ENCODE results near the gene SPATA25.

Gene SPATA25

DNA sequence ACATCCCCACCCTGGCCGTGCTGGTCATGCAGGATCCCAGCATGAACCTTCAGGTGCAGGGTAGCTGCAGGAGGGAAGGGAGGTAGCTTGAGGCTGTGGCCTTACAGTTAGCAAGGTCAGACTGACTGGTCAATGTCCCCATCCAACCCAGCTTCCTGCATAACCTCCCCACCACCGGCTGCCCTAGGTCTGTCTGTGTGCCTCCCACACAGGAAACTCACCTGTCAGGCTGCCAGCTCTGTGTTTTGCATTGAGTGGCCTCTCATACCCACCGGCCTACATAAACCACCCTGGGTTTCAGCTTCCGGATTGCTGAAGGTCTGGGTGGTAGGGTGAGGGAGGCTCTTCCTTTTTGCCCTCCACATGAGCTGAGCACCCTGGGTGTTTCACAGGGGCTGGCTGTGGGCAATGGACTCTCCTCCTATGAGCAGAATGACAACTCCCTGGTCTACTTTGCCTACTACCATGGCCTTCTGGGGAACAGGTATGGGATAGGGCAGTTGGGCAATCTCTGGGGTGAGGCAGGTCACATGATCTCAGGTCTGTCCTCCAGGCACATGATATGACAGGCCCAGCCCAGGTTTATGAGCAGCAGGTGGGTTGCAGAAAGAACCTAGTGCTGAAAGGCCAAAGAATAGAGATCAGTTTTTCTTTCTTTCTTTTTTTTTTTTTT is 5.5 kb upstream of the SPATA25 start:
- Histone ChIP-seq H3K27ac (ENCODE audit: insufficient read depth, low read depth, low read length, poor library complexity, severe bottlenecking) (no peak overlapping the region), H3K27me3 (ENCODE audit: control insufficient read depth, insufficient read depth, low read length, poor library complexity, severe bottlenecking) (peaks cover 14% of the 10 kb centered on the region), H3K9me3 (ENCODE audit: control insufficient read depth, low read length) (no peaks in the 10 kb centered on the region), H3K4me3 (ENCODE audit: insufficient read depth, low read depth, low read length) (no peak overlapping the region), H3K36me3 (ENCODE audit: control insufficient read depth, insufficient read depth, low read length) (no peaks in the 10 kb centered on the region), H3K4me1 (ENCODE audit: control insufficient read depth, insufficient read depth, low read length) (peaks cover 20% of the 10 kb centered on the region)
- 95 to 98% methylated on average over 4 of the region's 4 CpGs for WGBS, 2 experiments

DNA sequence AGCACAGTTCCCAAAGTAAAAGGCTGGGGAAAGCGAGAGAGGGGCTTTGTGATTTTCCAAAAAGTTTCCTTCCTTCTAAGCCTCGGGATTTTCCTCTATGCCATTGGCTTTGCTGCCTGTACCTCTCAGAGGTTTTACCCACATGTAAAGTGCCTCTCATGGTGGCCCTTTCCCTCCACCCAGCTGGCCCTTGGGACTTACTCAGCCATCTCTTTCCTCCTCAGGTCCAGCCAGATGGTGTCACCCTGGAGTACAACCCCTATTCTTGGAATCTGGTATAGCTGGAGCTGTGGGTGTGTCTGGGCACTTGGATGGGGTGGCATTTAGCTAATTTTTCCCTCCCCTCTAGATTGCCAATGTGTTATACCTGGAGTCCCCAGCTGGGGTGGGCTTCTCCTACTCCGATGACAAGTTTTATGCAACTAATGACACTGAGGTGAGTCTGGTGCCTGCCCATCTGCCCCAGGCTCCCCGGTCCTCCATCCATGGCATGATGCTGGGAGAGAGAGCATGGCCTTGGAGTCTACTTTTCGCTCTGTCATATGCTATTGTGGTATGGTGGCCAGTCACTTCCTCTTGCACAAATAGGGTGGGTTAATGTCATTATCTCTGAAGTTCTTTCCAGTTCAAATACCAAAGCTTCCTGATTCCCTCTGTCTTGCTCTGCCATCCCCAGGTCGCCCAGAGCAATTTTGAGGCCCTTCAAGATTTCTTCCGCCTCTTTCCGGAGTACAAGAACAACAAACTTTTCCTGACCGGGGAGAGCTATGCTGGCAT is 4.8 kb upstream of the SPATA25 start:
- H3K27me3 ChIP-seq (ENCODE audit: control insufficient read depth, insufficient read depth, low read length, poor library complexity, severe bottlenecking), result peaks cover 14% of the 10 kb centered on the region
- H3K4me1 ChIP-seq (ENCODE audit: control insufficient read depth, insufficient read depth, low read length), result peaks cover 20% of the 10 kb centered on the region
- WGBS, 2 experiments, result 88 to 91% methylated on average over 9 of the region's 9 CpGs
- H3K27ac ChIP-seq (ENCODE audit: insufficient read depth, low read depth, low read length, poor library complexity, severe bottlenecking), result no peak overlapping the region
- H3K4me3 ChIP-seq (ENCODE audit: insufficient read depth, low read depth, low read length), result peak overlapping the region; percentile 64
- no peaks in the 10 kb centered on the region for H3K9me3 ChIP-seq (ENCODE audit: control insufficient read depth, low read length)
- no peaks in the 10 kb centered on the region for H3K36me3 ChIP-seq (ENCODE audit: control insufficient read depth, insufficient read depth, low read length)

GRCh38 chr20:45890985-45891983 is 3.9 kb upstream of the SPATA25 start, which contains the start of the genes CTSA and NEURL2:
Gene CTSA (plus strand): TSS chr20:45891335. CDS start chr20:45891569, 234 bp downstream.
Gene NEURL2 (minus strand): TSS chr20:45891208. CDS start chr20:45890991, 217 bp downstream.
- H3K4me3 ChIP-seq (ENCODE audit: insufficient read depth, low read depth, low read length), result peak within 1 kb of the TSS; percentile 64
- peaks cover 20% of the 10 kb centered on the region for H3K4me1 ChIP-seq (ENCODE audit: control insufficient read depth, insufficient read depth, low read length)
- no peaks in the 10 kb centered on the region for H3K36me3 ChIP-seq (ENCODE audit: control insufficient read depth, insufficient read depth, low read length)
- peaks cover 14% of the 10 kb centered on the region for H3K27me3 ChIP-seq (ENCODE audit: control insufficient read depth, insufficient read depth, low read length, poor library complexity, severe bottlenecking)
- 3% methylated on average over 78 of the region's 78 CpGs for WGBS, 2 experiments
- H3K27ac ChIP-seq (ENCODE audit: insufficient read depth, low read depth, low read length, poor library complexity, severe bottlenecking), result no peak within 1 kb of the TSS
- no peaks in the 10 kb centered on the region for H3K9me3 ChIP-seq (ENCODE audit: control insufficient read depth, low read length)

GRCh38 chr20:45890077-45890984 is 2.9 kb upstream of the SPATA25 start:
- H3K9me3 ChIP-seq (ENCODE audit: control insufficient read depth, low read length), result no peaks in the 10 kb centered on the region
- peaks cover 20% of the 10 kb centered on the region for H3K4me1 ChIP-seq (ENCODE audit: control insufficient read depth, insufficient read depth, low read length)
- H3K27me3 ChIP-seq (ENCODE audit: control insufficient read depth, insufficient read depth, low read length, poor library complexity, severe bottlenecking), result peaks cover 14% of the 10 kb centered on the region
- H3K4me3 ChIP-seq (ENCODE audit: insufficient read depth, low read depth, low read length), result peak overlapping the region; percentile 64
- no peaks in the 10 kb centered on the region for H3K36me3 ChIP-seq (ENCODE audit: control insufficient read depth, insufficient read depth, low read length)
- H3K27ac ChIP-seq (ENCODE audit: insufficient read depth, low read depth, low read length, poor library complexity, severe bottlenecking), result no peak overlapping the region
- WGBS, 2 experiments, result 3 to 4% methylated on average over 79 of the region's 79 CpGs

- H3K27ac ChIP-seq (ENCODE audit: insufficient read depth, low read depth, low read length, poor library complexity, severe bottlenecking), result no peak overlapping the region
- H3K4me3 ChIP-seq (ENCODE audit: insufficient read depth, low read depth, low read length), result no peak overlapping the region
- no peaks in the 10 kb centered on the region for H3K9me3 ChIP-seq (ENCODE audit: control insufficient read depth, low read length)
- WGBS, 2 experiments, result 94 to 95% methylated on average over 3 of the region's 3 CpGs
- H3K4me1 ChIP-seq (ENCODE audit: control insufficient read depth, insufficient read depth, low read length), result peaks cover 12% of the 10 kb centered on the region
- peaks cover 3% of the 10 kb centered on the region for H3K36me3 ChIP-seq (ENCODE audit: control insufficient read depth, insufficient read depth, low read length)
- H3K27me3 ChIP-seq (ENCODE audit: control insufficient read depth, insufficient read depth, low read length, poor library complexity, severe bottlenecking), result peaks cover 14% of the 10 kb centered on the region
These were observed 1.3 kb upstream of the SPATA25 start for GRCh38 chr20:45888681-45889080.

DNA sequence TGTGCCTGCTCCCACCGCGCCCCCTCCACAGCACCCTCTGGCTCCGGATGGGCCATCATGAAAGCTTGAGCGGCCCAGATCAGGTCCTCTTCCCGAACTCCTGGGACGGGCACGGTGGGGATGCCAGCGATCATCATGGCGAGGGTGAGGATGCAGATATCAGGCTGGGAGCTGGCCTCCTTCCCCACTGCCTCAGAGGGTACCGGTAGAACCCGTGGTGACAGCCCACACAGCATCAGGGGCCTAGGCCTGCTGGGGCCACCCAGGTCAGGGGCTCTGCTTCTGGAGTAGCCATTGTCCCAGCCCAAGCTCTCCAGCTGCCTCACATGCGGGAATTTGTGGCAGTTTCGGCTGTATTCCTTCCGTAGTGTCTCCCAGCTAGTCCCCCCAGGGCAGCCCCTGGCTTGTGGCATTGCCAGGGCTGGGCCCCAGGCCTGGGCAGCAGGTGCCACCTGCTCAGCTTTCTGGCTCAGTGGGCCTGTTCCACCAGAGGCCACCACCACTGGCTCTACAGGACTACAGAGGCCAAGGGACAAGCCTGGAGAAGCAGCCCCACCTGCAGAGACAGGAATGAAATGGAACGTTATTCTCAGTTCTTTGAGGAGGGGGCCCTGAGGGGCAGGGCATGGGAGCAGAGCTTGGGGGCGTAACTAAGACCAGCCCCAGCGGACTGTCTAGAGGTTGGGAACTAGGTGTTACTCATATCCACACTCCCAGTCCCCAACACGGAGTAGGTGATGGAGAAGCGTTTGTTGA is 654 bp downstream of the SPATA25 start:
- Histone ChIP-seq H3K27me3 (ENCODE audit: control insufficient read depth, insufficient read depth, low read length, poor library complexity, severe bottlenecking) (peaks cover 14% of the 10 kb centered on the region), H3K9me3 (ENCODE audit: control insufficient read depth, low read length) (no peaks in the 10 kb centered on the region), H3K27ac (ENCODE audit: insufficient read depth, low read depth, low read length, poor library complexity, severe bottlenecking) (no peak overlapping the region), H3K4me1 (ENCODE audit: control insufficient read depth, insufficient read depth, low read length) (peaks cover 8% of the 10 kb centered on the region), H3K36me3 (ENCODE audit: control insufficient read depth, insufficient read depth, low read length) (peaks cover 16% of the 10 kb centered on the region), H3K4me3 (ENCODE audit: insufficient read depth, low read depth, low read length) (no peak overlapping the region)
- 92 to 94% methylated on average over 18 to 19 of the region's 19 CpGs for WGBS, 2 experiments

DNA sequence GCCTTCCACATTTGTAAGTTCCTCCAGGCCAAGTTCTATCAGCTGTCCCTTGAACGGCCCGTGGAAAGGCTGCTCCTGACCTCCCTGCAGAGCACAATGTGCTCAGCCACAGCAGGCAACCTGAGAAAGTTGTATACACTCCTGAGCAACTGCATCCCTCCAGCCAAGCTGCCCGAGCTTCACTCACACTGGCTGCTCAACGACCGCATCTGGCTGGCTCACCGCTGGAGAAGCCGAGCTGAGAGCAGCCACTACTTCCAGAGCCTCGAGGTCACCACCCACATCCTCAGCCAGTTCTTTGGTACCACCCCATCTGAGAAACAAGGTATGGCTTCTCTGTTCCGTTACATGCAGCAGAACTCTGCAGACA is 4.3 kb downstream of the SPATA25 start:
- WGBS, 2 experiments, result 92 to 93% methylated on average over 9 of the region's 9 CpGs
- Histone ChIP-seq H3K4me3 (ENCODE audit: insufficient read depth, low read depth, low read length) (no peak overlapping the region), H3K27me3 (ENCODE audit: control insufficient read depth, insufficient read depth, low read length, poor library complexity, severe bottlenecking) (no peaks in the 10 kb centered on the region), H3K36me3 (ENCODE audit: control insufficient read depth, insufficient read depth, low read length) (peaks cover 16% of the 10 kb centered on the region), H3K9me3 (ENCODE audit: control insufficient read depth, low read length) (no peaks in the 10 kb centered on the region), H3K27ac (ENCODE audit: insufficient read depth, low read depth, low read length, poor library complexity, severe bottlenecking) (no peak overlapping the region), H3K4me1 (ENCODE audit: control insufficient read depth, insufficient read depth, low read length) (no peaks in the 10 kb centered on the region)

- Histone ChIP-seq H3K27me3 (ENCODE audit: control insufficient read depth, insufficient read depth, low read length, poor library complexity, severe bottlenecking) (no peaks in the 10 kb centered on the region), H3K4me1 (ENCODE audit: control insufficient read depth, insufficient read depth, low read length) (no peaks in the 10 kb centered on the region), H3K36me3 (ENCODE audit: control insufficient read depth, insufficient read depth, low read length) (peaks cover 16% of the 10 kb centered on the region), H3K27ac (ENCODE audit: insufficient read depth, low read depth, low read length, poor library complexity, severe bottlenecking) (no peak overlapping the region), H3K4me3 (ENCODE audit: insufficient read depth, low read depth, low read length) (no peak overlapping the region), H3K9me3 (ENCODE audit: control insufficient read depth, low read length) (no peaks in the 10 kb centered on the region)
- WGBS, 2 experiments, result 95 to 96% methylated on average over 4 of the region's 4 CpGs
These were observed 4.8 kb downstream of the SPATA25 start for GRCh38 chr20:45882469-45883099.
